Stimulated activated naive CD8-positive, alpha-beta T cell treated with anti-CD3 and anti-CD28 coated beads, Interleukin-15, Interleukin-2, amounts not matched to agents 100 U/mL and 50 U/mL, for 24 hours (primary cell): Measurements from ENCODE around the gene TANGO2.

Source experiments
- ATAC-seq: fragments of 150-1000 bp; cut with Tn5 transposase; one replicate; pipeline ENCODE4 v1.10.0; 2021
- DNase-seq: peaks from one replicate; pipeline ENCODE4 v3.0.0; 2021

TANGO2 gene

GRCh38 chr22:20027966-20028854, 7.3 kb downstream of the TANGO2 start:
- no peak for ATAC-seq
- no peak for DNase-seq

- DNase-seq (no peak), ATAC-seq (no peak)
Observed at GRCh38 chr22:20028855-20029549, 8.1 kb downstream of the TANGO2 start.

- ATAC-seq, result no peak
- DNase-seq, result no peak
Observed at GRCh38 chr22:20029550-20030225, 8.8 kb downstream of the TANGO2 start.

- DNase-seq, result no peak
- no peak for ATAC-seq
Observed at GRCh38 chr22:20031732-20032406, 11.0 kb downstream of the TANGO2 start.

- ATAC-seq (no peak), DNase-seq (no peak)
Observed at GRCh38 chr22:20032407-20032991, 11.6 kb downstream of the TANGO2 start.

DNA sequence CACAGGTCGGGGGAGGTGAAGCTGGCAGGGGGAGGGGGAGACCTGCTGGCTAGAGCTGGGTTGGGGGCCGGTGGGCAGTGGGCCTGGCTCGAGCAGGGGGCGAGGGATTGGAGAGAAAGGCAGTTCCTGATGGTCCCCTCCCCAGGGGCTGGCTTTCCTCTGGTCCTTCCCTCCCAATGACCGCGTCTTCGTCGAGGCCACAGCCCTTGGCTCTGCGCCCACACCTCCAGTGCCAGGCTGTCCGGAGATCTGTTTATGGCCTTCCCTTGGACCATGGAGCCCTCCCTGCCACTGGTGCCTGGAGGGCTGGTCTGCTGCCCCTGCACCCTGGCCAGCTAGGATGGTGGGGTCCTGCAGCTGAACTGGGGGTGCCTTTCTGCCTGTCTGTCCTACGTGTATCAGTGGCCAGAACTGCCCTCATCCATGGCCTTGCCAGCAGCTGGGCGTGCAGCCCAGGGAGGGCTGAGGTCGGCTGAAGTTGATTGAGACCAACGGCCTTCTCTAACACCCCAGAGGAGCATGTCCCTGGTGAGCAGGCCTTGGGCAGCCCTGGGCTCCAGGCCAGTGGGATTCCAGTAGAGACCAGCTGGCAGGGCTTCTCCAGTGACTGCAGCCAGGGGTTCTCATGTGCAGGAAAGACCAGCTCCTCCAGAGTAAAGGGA, 12.3 kb downstream of the TANGO2 start:
- ATAC-seq (no peak), DNase-seq (no peak)

GRCh38 chr22:20034143-20034542, 13.2 kb downstream of the TANGO2 start:
- no peak for DNase-seq
- ATAC-seq, result no peak

DNA sequence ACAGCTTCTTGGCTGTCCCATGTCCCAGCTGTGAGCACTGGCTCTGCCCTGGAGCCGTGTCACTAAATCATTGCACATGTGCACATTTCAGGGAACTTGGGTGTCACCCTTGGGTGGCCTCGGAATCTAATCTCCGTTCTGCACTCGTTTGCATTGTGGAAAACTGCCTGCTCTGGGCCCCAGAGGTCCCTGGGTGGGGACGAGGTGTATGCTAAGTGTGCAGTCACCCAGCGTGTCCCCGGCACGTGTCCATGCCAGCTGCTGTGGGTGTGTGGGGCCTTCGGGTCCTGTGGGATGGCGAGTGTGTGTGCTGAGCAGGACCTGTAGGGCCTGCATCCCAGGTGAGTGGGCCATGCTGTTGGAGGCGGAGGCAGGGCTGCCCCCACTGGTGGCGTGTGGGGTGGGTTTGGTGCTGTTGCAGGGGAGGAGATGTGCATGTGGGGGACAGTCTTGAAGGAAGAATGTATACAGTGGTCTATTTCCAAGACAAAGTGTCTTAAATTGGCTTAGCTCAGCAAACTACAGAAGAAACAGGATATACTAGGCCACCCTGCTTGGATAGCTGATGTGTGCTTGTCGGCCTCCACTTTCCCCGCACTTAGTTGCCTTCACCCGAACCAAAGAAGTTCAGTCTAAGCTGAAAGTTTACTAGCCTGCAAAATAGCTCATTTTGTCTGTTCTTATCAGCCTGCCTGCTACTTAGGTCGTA, 14.6 kb downstream of the TANGO2 start:
- no peak for DNase-seq
- ATAC-seq, result no peak

DNA sequence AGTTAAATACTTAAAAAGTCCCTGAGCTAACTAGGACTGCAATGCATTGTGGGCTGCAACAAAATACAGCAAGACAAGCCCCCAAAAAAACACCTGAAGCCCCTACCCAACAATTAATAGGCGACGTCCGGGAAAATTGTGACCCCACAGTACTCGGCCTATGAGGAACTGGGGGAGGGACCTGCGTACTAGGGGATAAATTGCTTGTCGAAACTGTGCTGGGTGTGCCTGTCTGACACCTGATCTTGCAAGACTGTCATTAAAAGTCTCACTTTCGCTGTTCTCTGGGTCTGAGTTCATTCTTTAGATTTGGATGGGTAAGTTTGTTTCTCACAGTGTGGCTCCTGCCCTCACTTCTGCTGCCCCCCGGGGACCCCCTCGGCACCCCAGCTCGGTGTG, 15.2 kb downstream of the TANGO2 start:
- no peak for DNase-seq
- ATAC-seq, result no peak

DNA sequence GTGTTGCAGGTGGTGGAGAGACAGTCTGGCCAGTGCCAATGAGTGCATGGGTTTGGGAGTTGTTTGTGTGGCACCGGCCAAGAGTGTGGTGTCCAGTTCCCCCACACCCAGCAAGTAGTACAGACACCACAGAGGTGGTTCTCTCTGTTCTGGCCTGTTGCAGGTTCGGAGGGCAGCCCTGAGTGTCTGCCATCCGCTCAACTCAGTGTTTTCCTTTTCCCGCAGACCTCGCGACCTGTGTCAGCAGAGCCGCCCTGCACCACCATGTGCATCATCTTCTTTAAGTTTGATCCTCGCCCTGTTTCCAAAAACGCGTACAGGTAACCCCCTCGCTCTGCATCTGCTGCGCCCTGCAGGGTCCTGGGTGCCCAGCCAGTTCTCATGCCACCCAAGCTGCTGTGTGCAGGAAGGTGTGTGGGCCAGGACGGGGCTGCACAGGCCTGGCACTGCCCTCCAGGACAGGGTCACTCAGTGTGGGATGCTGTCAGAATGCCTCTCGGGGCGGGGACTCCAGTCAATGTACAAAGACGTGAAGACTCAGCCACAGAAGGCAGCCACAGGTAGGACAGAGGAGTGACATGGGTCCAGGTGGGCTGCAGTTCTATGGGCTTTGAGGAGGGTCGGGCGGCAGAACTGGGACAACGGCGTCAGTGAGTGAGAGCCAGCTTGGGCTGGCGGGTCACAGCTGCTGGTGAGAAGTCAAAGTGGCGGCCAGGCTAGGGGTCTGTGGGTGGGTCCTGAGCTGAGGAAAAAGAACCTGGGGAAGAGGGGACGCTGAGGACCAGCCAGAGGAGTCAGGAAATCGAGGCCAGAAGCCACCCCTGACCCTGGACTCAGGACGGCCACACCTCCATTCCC, 15.9 kb downstream of the TANGO2 start:
- no peak for ATAC-seq

DNA sequence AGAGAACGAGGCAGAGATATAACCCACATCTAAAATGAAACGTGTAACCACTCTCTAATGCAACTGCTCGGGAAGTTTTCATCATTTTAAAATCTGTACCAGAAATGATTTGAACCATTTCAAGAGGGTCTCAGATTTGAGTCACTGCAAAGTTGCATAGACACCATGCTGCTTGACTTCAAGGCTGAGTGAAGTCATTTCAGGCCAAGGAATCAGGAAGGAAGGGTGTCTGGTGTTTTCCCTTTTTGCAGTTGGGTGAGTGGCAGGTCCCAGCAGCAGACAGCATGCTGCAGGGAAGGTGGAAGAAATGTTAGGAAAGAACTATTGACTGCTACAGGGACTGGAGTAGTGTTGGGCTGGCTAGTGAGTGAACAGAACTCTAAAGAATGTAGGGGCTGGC, 16.5 kb downstream of the TANGO2 start:
- DNase-seq (no peak), ATAC-seq (peak; percentile 37)

More for the DNA sequence above, 15.9 kb downstream of the TANGO2 start:
- DNase-seq, result no peak

- ATAC-seq, result no peak
Observed at GRCh38 chr22:20038574-20038973, 17.7 kb downstream of the TANGO2 start.

DNA sequence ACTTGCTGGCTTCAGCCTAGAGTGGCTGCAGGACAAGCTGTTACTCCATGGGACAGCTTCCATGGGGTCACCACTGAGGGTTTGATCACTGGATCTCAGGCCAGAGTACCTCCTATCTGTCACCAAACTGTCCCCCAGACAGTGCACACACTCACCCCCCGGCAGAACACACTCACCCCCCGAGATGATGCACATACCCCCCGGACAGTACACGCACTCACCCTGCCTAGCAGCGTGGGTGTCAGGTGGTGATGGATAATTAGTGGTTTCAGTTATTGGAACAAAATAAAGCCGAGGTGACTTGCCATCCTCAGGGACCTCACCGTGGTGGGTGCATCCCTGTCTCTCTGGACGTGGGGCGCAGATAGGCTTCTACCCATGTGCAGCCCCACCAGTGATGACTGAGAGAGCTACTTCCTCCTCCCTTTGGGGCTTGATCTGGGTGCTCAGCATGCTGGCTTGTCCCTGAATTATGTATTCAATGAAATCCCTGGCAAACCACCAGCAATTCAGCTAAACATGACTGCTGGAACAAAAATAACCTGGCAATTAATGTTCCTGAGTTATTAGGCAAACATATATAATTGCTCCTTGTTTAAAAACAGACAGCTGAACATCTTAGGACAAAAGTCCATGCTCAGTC, 18.9 kb downstream of the TANGO2 start:
- ATAC-seq, result no peak
- no peak for DNase-seq

More at GRCh38 chr22:20038574-20038973, 17.7 kb downstream of the TANGO2 start:
- DNase-seq, result no peak

DNA sequence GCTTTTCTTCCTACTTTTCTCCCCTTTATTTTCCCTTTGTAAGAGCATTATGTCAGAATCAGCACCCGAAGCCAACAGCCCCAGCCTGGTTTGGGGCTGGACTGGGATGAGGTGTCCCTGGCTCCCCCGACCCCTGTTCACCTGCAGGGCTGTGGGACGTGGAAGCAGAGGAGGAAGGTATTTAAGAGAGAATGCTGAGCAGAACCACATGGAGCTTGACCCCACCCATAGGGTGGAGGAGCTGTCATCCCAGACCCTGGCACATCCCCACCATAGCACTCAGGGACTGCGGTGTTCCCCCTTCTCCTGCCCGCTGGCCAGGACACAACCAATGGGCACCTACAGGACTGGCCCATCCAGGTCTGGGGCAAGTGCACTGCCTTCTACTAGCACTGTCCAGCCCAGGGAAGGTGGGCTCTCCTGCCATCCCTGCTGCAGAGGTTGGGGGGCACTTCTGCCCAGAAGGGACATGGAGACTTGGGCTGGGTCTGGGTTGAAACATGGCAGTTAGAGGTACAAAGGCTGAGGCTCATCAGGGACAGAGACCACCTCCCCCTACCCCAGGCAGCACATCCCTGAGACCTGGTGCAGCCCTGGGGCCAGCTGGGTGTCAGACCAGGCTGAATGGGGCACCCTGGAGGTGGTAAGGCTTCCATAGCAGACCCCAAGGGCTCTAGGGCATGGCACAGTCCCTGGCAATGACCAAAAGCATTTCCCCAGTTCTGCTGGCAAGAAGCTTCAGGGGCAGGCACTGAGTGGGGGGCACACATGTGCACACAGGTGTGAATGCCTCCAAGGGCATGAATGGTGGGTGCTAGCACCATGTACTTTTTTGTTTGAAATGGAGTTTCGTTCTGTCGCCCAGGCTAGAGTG, 19.7 kb downstream of the TANGO2 start:
- DNase-seq (no peak), ATAC-seq (no peak)

DNA sequence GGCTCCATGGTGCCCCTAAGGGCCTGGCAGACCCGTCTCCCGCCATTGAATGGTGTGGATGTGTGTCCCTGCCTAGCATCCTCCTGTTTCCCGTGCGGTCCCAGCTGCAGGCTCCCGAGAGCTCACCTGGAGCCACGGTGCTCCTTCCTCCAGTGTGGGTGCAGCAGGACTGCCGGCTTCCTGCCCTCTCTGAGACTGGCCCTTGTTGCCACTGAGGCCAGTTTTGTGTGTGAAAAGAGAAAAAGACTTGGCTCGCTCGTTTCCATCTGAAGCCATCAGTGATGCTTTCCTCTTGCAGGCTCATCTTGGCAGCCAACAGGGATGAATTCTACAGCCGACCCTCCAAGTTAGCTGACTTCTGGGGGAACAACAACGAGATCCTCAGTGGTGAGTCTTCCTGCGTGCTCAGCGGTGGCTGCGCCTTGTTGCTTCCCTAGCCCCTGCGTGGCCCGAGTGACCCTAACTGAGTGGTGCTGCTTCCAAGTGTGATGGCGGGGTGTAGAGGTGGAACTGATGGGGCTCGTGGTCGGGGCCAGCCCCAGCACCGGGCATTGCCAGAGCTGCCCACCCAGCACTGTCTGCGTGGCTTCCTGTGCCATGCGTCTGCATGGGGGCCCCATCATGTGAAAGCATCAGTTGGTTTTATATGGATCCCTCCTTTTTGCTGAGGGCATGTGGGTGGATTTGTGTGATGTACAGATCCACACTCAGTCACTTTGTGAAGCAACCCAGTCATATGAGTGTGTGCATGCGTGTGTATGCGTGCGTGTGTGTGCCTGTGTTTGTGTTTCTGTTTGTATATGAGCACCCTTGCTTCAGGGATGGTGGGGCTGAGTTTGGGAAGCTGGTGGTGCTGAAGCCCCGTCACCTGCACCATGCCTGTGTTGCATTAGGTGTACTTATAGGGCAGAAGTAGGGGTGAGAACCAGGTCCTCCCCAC, 22.4 kb downstream of the TANGO2 start:
- DNase-seq (no peak), ATAC-seq (no peak)

DNA sequence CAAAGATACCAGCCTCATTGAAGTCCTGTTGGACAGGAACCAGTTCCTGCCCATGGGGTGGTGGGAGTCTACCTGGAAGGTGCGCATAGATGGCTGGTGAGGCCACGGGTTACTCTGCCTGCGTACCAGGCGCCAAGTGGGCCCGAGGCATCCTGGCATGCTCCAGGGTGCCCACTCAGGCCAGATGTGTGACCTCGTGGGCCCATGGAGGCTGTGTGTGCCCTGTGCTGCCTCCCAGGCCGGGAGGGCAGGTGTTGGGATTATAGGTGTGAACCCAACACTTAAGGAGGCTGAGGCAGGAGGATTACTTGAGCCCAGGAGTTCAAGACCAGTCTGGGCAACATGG, 23.1 kb downstream of the TANGO2 start:
- no peak for ATAC-seq
- DNase-seq, result no peak

DNA sequence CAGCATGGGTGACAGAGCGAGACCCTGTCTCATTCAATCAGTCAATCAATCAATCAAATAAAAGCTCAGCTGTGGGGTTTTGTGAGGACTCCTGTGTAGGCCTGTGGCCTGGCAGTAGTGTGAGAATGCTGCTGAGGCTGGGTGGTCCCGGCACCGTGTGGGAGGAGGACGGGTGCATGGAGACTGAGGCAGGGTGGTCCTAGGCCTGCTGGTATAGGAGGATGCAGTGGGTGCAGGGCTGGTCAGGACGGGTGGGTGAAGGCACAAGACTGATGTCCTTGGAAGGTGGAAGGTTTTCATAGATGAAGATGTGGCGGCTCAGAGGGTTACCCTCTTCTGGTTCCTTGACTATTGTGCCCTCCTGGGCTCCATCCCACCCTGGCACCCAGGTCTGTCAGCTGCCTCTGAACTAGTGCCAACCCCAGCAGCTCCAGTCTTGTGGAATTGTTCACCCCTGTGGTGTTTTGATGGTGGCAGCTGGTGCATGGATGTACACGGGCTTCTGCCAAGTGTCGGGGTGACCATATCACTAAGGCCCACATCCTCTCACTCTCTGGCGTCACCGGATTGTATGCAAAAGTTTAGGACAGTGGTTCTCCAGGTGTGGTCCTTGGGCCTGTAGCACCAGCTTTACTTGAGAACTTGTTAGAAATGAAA, 23.7 kb downstream of the TANGO2 start:
- DNase-seq, result no peak
- no peak for ATAC-seq
